Skeletal muscle cell (primary cell): ENCODE results near the gene ZC3H12C.

Source experiments
- DNase-seq: peaks from one replicate; pipeline ENCODE4 v3.0.0-alpha.2; 2010; ENCODE audit warnings: low read depth
- H3K4me3 ChIP-seq: 2 replicates; pipeline ENCODE4 v1.5.1; 2011; ENCODE audit warnings: low read depth, mild to moderate bottlenecking, control low read depth, low read length, moderate library complexity

The ZC3H12C gene

GRCh38 chr11:110093407-110094297 lies 460 bp downstream of the ZC3H12C start:
- no peak for DNase-seq
- H3K4me3 ChIP-seq: peak overlapping the region; percentile 81

DNA sequence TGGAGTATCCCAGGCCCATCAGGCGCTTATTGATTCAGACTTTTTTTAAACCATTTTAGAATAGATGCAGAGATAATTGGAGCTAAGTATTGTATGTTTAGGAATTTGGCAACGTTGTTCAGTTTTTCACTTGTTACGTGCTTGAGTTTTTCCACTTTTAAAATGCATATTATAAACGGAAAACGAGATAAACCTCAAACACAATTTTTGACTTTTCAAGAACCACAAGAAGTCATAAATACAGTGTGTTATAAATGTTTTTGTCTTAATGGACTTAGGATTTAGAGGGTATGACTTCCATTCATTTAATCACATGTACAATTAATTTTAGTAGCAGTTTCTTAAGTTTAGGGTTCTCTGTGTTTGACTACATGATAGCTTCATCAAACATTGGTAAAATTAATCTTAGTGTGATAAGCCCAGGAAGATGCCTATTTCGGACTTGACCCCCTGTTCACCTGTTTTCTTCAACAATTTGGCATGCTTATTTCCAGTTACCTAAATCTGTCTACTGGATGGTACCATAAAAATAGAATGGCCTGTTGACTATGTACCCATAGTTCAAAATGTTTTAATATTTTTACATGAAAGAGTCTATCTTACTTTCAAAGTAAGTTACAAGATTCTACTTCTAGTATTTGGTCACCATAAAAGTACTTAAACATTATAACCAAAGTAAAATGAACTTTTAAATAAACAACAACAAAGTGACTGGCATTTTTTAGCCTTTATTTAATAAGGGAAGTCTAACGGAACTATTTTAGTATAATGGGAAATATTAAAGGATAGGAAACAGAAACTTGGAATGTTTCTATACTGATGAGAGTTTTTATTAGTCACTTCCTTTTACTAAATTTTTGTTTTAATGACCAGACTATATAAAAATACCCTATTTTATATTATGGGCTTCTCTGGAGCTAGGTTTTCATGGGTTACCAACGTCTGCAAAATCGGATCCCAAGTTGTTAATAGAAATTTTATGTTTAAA lies 1.4 kb downstream of the ZC3H12C start:
- peak overlapping the region; percentile 81 for H3K4me3 ChIP-seq
- DNase-seq: no peak

GRCh38 chr11:110095554-110095953 lies 2.4 kb downstream of the ZC3H12C start:
- peak overlapping the region; percentile 81 for H3K4me3 ChIP-seq
- DNase-seq: no peak

GRCh38 chr11:110096496-110096895 lies 3.3 kb downstream of the ZC3H12C start:
- DNase-seq: no peak
- H3K4me3 ChIP-seq: no peak overlapping the region

DNA sequence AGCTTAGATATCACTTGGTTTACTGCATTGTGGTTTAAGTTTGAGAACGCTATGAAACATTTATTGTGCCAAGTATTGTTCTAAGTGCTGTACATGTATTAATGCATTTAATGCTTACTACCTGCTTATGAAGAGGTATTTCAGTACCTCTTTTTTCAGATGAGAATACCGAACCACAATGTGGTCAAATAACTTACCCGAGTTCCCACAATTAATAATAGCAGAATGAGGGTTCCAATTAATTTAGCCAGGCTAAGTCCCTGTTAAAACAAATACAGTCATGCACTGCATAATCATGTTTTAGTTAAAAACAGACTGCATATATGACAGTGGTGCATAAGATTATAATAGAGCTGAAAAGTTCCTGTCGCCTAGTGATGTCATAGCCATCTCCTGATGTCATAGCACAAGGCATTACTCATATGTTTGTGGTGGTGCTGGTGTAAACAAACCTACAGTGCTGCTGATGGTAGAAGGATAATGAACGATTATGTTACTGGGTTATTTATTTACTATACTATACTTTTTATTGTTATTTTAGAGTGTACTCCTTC lies 4.3 kb downstream of the ZC3H12C start:
- no peak overlapping the region for H3K4me3 ChIP-seq
- DNase-seq: no peak

DNA sequence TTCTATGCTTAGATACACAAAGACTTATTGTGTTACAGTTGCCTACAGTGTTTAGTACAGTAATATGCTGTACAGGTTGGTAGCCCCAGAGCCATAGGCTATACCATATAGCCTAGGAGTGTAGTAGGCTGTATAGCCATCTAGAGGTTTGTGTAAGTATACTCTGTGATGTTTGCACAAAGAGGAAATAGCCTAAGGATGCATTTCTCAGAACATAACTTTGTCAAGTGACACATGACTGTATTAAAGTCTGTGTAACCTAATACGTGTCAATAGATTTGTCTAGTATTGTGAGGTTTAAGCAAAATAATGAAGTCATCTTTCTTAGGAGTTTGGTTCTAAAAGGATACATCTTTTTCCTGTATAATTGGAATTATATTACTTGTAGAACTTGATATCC lies 5.5 kb downstream of the ZC3H12C start:
- no peak overlapping the region for H3K4me3 ChIP-seq
- no peak for DNase-seq

- DNase-seq: no peak
- no peak overlapping the region for H3K4me3 ChIP-seq
Observed at GRCh38 chr11:110100476-110101240, 7.5 kb downstream of the ZC3H12C start.

- DNase-seq: no peak
Observed at GRCh38 chr11:110106713-110107274, 13.6 kb downstream of the ZC3H12C start.

GRCh38 chr11:110110854-110111253 lies 17.7 kb downstream of the ZC3H12C start:
- DNase-seq: no peak
- no peak overlapping the region for H3K4me3 ChIP-seq

More at GRCh38 chr11:110106713-110107274, 13.6 kb downstream of the ZC3H12C start:
- no peak overlapping the region for H3K4me3 ChIP-seq

DNA sequence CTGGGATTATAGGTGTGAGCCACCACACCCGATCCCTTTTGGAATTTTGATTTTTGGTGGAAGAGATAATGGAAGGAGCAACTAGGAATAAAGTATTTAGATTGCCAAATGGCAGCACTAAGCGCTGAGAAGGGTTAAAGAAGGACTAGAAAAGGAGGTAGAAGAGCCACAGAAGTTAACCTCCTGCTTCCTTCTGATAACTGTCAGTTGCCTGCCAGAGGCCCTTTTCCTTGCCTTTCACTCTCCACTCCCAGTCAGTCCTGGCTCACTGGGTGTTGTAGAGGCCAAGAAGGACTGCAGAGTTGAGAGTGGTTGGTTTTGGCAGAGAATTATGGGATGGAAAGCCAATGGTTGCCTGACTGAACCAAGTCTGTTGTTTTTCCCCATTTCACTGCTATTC lies 19.3 kb downstream of the ZC3H12C start:
- no peak for DNase-seq
- H3K4me3 ChIP-seq: no peak overlapping the region

GRCh38 chr11:110113505-110113904 lies 20.3 kb downstream of the ZC3H12C start:
- DNase-seq: no peak

GRCh38 chr11:110113973-110114372 lies 20.8 kb downstream of the ZC3H12C start:
- H3K4me3 ChIP-seq: no peak overlapping the region
- DNase-seq: no peak

More at GRCh38 chr11:110113505-110113904, 20.3 kb downstream of the ZC3H12C start:
- no peak overlapping the region for H3K4me3 ChIP-seq

DNA sequence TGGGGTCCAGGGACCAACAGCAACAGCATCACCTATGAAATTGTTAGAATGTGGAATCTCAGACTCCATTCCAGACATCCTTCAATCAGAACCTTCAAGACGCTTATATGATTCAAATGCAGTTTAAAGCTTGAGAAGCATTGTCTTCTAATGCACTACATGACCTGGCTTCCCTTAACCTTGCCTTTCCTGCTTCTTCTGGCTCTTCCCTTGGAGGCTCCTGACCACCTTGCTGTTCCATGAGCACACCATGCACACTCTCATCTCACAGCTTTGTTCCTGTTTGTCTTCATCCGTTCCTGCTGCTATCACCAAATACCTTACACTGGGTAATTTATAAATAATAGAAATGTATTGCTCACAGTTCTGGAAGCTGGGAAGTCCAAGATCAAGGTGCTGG lies 26.1 kb downstream of the ZC3H12C start:
- DNase-seq: no peak
- H3K4me3 ChIP-seq: no peak overlapping the region

DNA sequence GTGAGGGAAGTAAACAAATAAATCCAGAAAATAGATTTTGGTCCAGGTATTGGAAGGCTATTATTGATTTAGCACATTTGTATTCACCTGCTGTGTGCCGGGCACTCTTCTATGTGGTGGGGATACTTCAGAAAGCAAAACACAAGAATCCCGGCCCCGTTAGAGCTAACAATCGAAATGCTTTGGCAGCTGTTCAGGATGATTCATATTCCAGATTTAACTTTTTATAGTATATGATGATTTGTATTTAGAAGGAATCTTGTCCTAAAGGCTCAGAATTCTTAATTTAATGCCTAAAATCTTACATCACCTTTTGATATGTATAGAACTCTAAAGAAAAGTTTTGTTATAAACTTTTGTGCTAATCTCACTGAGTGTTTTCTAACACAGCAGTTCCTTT lies 28.0 kb downstream of the ZC3H12C start:
- no peak overlapping the region for H3K4me3 ChIP-seq
- DNase-seq: peak; percentile 42

GRCh38 chr11:110123003-110123402 lies 29.8 kb downstream of the ZC3H12C start:
- H3K4me3 ChIP-seq: no peak overlapping the region
- no peak for DNase-seq

GRCh38 chr11:110124605-110125004 lies 31.4 kb downstream of the ZC3H12C start:
- H3K4me3 ChIP-seq: no peak overlapping the region

DNA sequence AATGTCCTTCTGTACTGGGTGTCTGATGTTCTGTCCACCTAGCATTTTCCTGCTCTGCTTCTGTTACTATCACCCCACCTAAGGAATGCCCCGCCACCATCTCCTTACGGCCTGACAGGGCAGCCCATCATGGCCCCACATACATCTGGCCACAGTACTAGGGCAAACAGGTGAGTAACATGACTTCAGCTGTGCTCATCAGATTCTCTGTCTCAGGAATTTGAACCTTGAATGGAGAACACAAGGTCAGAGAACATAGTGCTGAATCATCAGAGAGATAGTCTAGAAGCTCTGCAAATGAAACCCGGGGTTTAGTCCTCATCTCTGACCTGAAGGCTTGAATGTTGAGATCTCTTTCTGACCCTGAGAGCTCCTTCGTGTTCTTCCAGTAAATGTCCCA lies 32.4 kb downstream of the ZC3H12C start:
- peak; percentile 83 for DNase-seq
- no peak overlapping the region for H3K4me3 ChIP-seq

More at GRCh38 chr11:110124605-110125004, 31.4 kb downstream of the ZC3H12C start:
- no peak for DNase-seq

GRCh38 chr11:110126936-110127335 lies 33.7 kb downstream of the ZC3H12C start:
- no peak overlapping the region for H3K4me3 ChIP-seq
- no peak for DNase-seq

- no peak overlapping the region for H3K4me3 ChIP-seq
- DNase-seq: no peak
Observed at GRCh38 chr11:110128161-110128560, 35.0 kb downstream of the ZC3H12C start.
